SIG-M5 treated with dmso at 0.1 percent for 504 hours (cell line): Measurements from ENCODE around the gene ANKRD39.

Experiments used
- DNase-seq: peaks from one replicate; lab custom pipeline; 2025; ENCODE audit not compliant: unreplicated experiment; lab: John Stamatoyannopoulos, UW

ANKRD39 gene

GRCh38 chr2:96873651-96874096 lies 15.9 kb upstream of the ANKRD39 start:
- DNase-seq: no peak

GRCh38 chr2:96872591-96873349 lies 15.0 kb upstream of the ANKRD39 start:
- no peak for DNase-seq

- peak; percentile 37 for DNase-seq
Measured at GRCh38 chr2:96870626-96871255, 12.9 kb upstream of the ANKRD39 start.

- no peak for DNase-seq
Measured at GRCh38 chr2:96869822-96870625, 12.2 kb upstream of the ANKRD39 start, which contains the start of gene SEMA4C. Gene SEMA4C, minus strand, starts transcription at chr2:96870080. Its CDS starts 2,194 bp downstream, at chr2:96867886.

GRCh38 chr2:96869281-96869821 lies 11.5 kb upstream of the ANKRD39 start:
- DNase-seq: no peak

- DNase-seq: peak; percentile 89
Measured at GRCh38 chr2:96868555-96869280, 10.9 kb upstream of the ANKRD39 start.

- DNase-seq: peak; percentile 39
Measured at GRCh38 chr2:96867756-96868554, 10.1 kb upstream of the ANKRD39 start.

GRCh38 chr2:96866986-96867755 lies 9.4 kb upstream of the ANKRD39 start:
- DNase-seq: no peak

GRCh38 chr2:96866586-96866985 lies 8.8 kb upstream of the ANKRD39 start:
- no peak for DNase-seq

GRCh38 chr2:96866149-96866548 lies 8.3 kb upstream of the ANKRD39 start:
- DNase-seq: no peak

- no peak for DNase-seq
Measured at GRCh38 chr2:96865654-96866053, 7.8 kb upstream of the ANKRD39 start.

- no peak for DNase-seq
Measured at GRCh38 chr2:96864343-96865091, 6.7 kb upstream of the ANKRD39 start.

GRCh38 chr2:96863575-96864342 lies 5.9 kb upstream of the ANKRD39 start:
- no peak for DNase-seq

GRCh38 chr2:96863056-96863455 lies 5.2 kb upstream of the ANKRD39 start:
- peak; percentile 41 for DNase-seq

- no peak for DNase-seq
Measured at GRCh38 chr2:96861074-96861473, 3.3 kb upstream of the ANKRD39 start.

- DNase-seq: no peak
Measured at GRCh38 chr2:96860065-96861029, 2.5 kb upstream of the ANKRD39 start.

- no peak for DNase-seq
Measured at GRCh38 chr2:96859681-96860064, 1.9 kb upstream of the ANKRD39 start.
